Measurements from ENCODE around the gene HDAC4. TPM values are rescaled to one million over a fixed set of nuclear protein-coding genes. Genes with fewer than 3 reads are reported as not detected.

The HDAC4 gene
- polyA plus RNA-seq, 1 experiment, result 4.4 TPM

GRCh38 chr2:239109041-239109927, 291.5 kb downstream of the HDAC4 start:
- ChIA-PET POLR2A (no interaction called here), CTCF (no interaction called here)
- DNase-seq (ENCODE audit: low read depth), result no peak
- peaks cover 7% of the 10 kb centered on the region for H3K36me3 ChIP-seq (ENCODE audit: control insufficient read depth, insufficient read depth, low read length)
- no peaks in the 10 kb centered on the region for H3K27me3 ChIP-seq (ENCODE audit: control insufficient read depth, insufficient read depth, low read length)
- TF ChIP-seq CTCF (IDR thresholded peaks at IDR 0.05; ENCODE audit: insufficient read depth, low read depth, low read length), result no peak
- no peak overlapping the region for H3K4me3 ChIP-seq (ENCODE audit: low read depth, low read length)

GRCh38 chr2:239108459-239108858, 292.4 kb downstream of the HDAC4 start:
- H3K4me3 ChIP-seq (ENCODE audit: low read depth, low read length), result no peak overlapping the region
- no peak for TF ChIP-seq CTCF (IDR thresholded peaks at IDR 0.05; ENCODE audit: insufficient read depth, low read depth, low read length)
- POLR2A ChIA-PET, result no interaction called here
- no peak for DNase-seq (ENCODE audit: low read depth)
- peaks cover 8% of the 10 kb centered on the region for H3K36me3 ChIP-seq (ENCODE audit: control insufficient read depth, insufficient read depth, low read length)
- CTCF ChIA-PET, result interaction anchor here (1.0 kb wide), 1 partner anchor 74 kb away, joined by 3 read pairs; no protein-coding TSS in a partner anchor
- H3K27me3 ChIP-seq (ENCODE audit: control insufficient read depth, insufficient read depth, low read length), result no peaks in the 10 kb centered on the region

- H3K4me3 ChIP-seq (ENCODE audit: low read depth, low read length), result no peak overlapping the region
- H3K36me3 ChIP-seq (ENCODE audit: control insufficient read depth, insufficient read depth, low read length), result peaks cover 8% of the 10 kb centered on the region
- no peak for DNase-seq (ENCODE audit: low read depth)
- ChIA-PET POLR2A (no interaction called here), CTCF (interaction anchor here (1.0 to 1.1 kb wide), 3 partner anchors 74 to 506 kb away, joined by 3 read pairs; no protein-coding TSS in a partner anchor)
- no peaks in the 10 kb centered on the region for H3K27me3 ChIP-seq (ENCODE audit: control insufficient read depth, insufficient read depth, low read length)
- no peak for TF ChIP-seq CTCF (IDR thresholded peaks at IDR 0.05; ENCODE audit: insufficient read depth, low read depth, low read length)
These were observed 292.9 kb downstream of the HDAC4 start for GRCh38 chr2:239107936-239108335.

GRCh38 chr2:239106966-239107365, 293.9 kb downstream of the HDAC4 start:
- ChIA-PET CTCF (interaction anchor here (0.9 to 2.0 kb wide), 13 partner anchors 10 to 751 kb away, joined by 3 to 9 read pairs (median 4); no protein-coding TSS in a partner anchor), POLR2A (no interaction called here)
- no peak for DNase-seq (ENCODE audit: low read depth)
- Histone ChIP-seq H3K27me3 (ENCODE audit: control insufficient read depth, insufficient read depth, low read length) (no peaks in the 10 kb centered on the region), H3K36me3 (ENCODE audit: control insufficient read depth, insufficient read depth, low read length) (peaks cover 8% of the 10 kb centered on the region), H3K4me3 (ENCODE audit: low read depth, low read length) (no peak overlapping the region)
- no peak for TF ChIP-seq CTCF (IDR thresholded peaks at IDR 0.05; ENCODE audit: insufficient read depth, low read depth, low read length)

- ChIA-PET CTCF (interaction anchor here (0.6 to 2.0 kb wide), 18 partner anchors 9 to 1244 kb away, joined by 3 to 9 read pairs (median 4); no protein-coding TSS in a partner anchor), POLR2A (no interaction called here)
- no peak for DNase-seq (ENCODE audit: low read depth)
These were observed 294.4 kb downstream of the HDAC4 start for GRCh38 chr2:239106314-239106908.

More at GRCh38 chr2:239106314-239106908, 294.4 kb downstream of the HDAC4 start:
- Histone ChIP-seq H3K4me3 (ENCODE audit: low read depth, low read length) (no peak overlapping the region), H3K36me3 (ENCODE audit: control insufficient read depth, insufficient read depth, low read length) (peaks cover 5% of the 10 kb centered on the region), H3K27me3 (ENCODE audit: control insufficient read depth, insufficient read depth, low read length) (no peaks in the 10 kb centered on the region)
- TF ChIP-seq CTCF (IDR thresholded peaks at IDR 0.05; ENCODE audit: insufficient read depth, low read depth, low read length), result peak; percentile 77
